HG03280 (cell line): ENCODE results near the gene GAB2.

Experiments
- ATAC-seq: cut with Tn5 transposase; IDR thresholded peaks from one replicate; pipeline ENCODE4 v1.9.1; 2021; ENCODE audit warnings: mild to moderate bottlenecking, moderate library complexity; ENCODE audit not compliant: unreplicated experiment

Gene GAB2

DNA sequence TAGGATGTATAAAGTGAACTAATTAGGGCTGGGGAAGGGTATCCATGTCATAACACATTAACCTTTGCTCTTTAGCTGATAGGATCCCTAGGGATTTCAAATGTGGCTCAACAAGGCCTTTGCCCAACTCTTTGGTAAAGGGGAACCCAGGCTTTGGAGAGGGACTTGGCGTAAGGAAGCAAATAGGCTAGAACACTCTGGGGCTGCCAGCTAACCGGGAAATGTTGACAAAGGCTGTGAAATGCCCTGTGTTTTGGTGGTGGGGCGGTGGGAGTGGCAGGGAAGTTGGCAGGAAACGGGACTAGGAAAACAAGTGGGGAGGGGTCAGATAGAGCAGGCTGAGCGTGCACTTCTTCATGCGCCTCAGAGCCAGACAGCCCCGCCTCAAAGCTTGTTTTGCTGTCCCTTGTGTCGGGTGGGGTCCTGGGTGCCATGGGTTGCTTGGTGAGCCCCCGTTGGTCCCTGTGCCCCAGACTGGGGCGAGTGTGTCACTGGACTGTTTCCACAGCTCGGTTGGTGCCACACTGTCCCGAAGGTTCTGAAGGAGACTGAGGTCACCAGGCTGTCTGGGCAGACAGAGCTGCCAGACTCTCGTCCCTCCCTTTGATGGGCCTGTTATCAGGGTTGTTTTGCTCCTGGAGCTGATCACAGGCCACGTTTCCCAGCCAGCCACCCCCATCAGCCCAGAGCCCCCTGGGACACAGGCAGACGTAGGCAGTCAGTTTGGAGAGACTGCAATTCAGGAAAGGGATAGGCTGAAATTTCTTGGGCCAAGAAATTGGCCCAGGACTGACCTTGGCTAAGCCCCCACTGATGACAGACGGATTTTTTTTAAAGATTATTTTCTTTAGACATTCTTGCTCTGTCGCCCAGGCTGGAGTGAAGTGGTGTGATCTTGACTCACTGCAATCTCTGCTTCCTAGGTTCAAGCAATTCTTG is 248.8 kb downstream of the GAB2 start:
- ATAC-seq = no peak

DNA sequence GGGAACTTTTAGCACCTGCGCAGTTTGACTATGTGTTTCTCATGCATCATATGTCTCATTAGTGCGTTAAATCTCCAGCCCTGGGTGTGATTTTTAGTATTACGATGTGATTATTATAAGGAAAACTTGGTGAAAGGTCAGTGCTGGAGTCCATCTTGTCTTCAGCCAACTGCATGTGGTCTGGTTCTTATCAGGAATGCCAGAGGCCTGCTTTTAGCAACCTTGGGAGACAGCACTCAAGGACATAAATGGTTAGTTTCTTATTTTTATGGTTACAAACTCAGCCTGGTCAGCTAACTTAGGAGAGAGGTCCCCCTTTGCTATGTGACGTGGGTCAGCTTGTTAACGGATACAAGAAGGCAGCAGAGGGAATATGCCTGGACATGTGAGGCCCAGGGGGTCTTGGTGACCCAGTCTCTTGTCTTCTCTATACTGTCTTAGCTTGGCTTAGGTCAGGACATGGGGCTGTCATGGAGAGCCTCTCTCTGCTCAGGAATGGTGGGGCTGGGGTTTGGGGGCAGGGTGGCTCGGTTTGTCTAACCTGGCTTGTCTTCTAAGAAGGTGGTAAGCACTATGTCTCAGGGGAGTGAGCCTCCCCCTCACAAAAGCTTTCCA is 250.7 kb downstream of the GAB2 start:
- ATAC-seq = no peak
